Small intestine (tissue), 7 donors: Measurements from ENCODE around the gene ERAL1. TPM values are rescaled to one million over a fixed set of nuclear protein-coding genes. Genes with fewer than 3 reads are reported as not detected.
"Not testable (repeated sequence)": the region's sequence is repeated elsewhere in the genome, so short reads cannot be mapped to it uniquely, and the experiment has no call there.

Source experiments
- DNase-seq, 2 donors: peaks; one replicate each; pipeline versions ENCODE4 v3.0.0 to v3.0.0-alpha.2; 2013
- FAIRE-seq: peaks from 2 replicates; lab custom pipeline; 2012; peaks lifted over from hg19 to GRCh38; lab: Jason Lieb, UNC
- H3K27ac ChIP-seq, 3 donors: one replicate each; pipeline ENCODE4 v1.5.1; 2013; ENCODE audit warnings: low read length in 2 of 3, mild to moderate bottlenecking in 2 of 3, control low read depth in 1 of 3, inconsistent platforms in 1 of 3, low read depth in 1 of 3, moderate library complexity in 1 of 3
- H3K27me3 ChIP-seq, 3 donors: one replicate each; pipeline ENCODE4 v1.6.1; 2013; ENCODE audit warnings: low read length in 3 of 3, inconsistent platforms in 1 of 3; ENCODE audit not compliant: control insufficient read depth in 3 of 3, insufficient read depth in 3 of 3
- H3K36me3 ChIP-seq, 3 donors: one replicate each; pipeline ENCODE4 v1.6.1; 2013; ENCODE audit warnings: low read length in 3 of 3, inconsistent platforms in 1 of 3, low read depth in 1 of 3, mild to moderate bottlenecking in 1 of 3, moderate library complexity in 1 of 3; ENCODE audit not compliant: control insufficient read depth in 3 of 3, insufficient read depth in 2 of 3
- H3K4me1 ChIP-seq, 3 donors: one replicate each; pipeline ENCODE4 v1.6.1; 2013; ENCODE audit warnings: low read length in 2 of 3, inconsistent platforms in 1 of 3, low read depth in 1 of 3, mild to moderate bottlenecking in 1 of 3, moderate library complexity in 1 of 3; ENCODE audit not compliant: control insufficient read depth in 3 of 3, insufficient read depth in 2 of 3
- H3K4me3 ChIP-seq, 3 donors: one replicate each; pipeline ENCODE4 v1.5.1; 2013; ENCODE audit warnings: low read length in 3 of 3, control low read depth in 1 of 3, inconsistent platforms in 1 of 3, low read depth in 1 of 3, mild to moderate bottlenecking in 1 of 3, moderate library complexity in 1 of 3
- H3K9me3 ChIP-seq, 2 donors: one replicate each; pipeline ENCODE4 v1.6.1; 2013; ENCODE audit warnings: low read depth in 1 of 2, low read length in 1 of 2; ENCODE audit not compliant: control insufficient read depth in 2 of 2, insufficient read depth in 1 of 2
- WGBS, 3 donors: extraction: QIAGEN DNeasy Blood & Tissue Kit; methylation state at CpG; one replicate each; pipeline ENCODE4 v1.1.7; 2013; 5-methylcytosine and 5-hydroxymethylcytosine counted together
- polyA plus RNA-seq, 4 donors: library from polyadenylated mRNA; stranded (reverse) in 3 of 4; unstranded in 1 of 4; fragments of 200-250 nt in 3 of 4; fragments of 120-200 nt in 1 of 4; gene quantifications; one replicate each; pipeline versions ENCODE4 v1.2.1 to v1.2.3, GENCODE V29; 2013
- donor health status: healthy with polysubstance abuse.
- donor health status: control.
- donor health status: control.
- donor health status: Bipolar disorder and iron deficiency.
- donor health status: healthy.

Gene ERAL1
- polyA plus RNA-seq, 4 donors: 38.5 to 48.9 (median 46.7) TPM

DNA sequence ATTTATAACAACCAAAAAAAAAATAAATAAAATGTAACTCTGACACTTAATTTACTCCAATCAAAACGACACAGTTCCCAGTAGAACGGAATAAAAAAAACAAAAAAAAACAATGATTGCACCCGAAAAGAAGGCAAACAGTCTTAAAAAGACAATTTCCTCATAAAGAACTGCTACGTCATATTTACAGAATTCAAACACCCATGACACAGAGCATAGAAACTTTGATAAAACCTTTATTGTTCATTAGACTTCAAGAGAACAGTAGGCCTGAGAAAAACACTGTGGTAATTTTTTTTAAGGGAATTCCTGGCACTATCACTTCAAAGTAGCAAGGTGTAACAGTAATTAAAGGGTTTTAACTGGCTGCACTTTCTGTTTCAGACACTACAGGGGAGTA lies 38.3 kb upstream of the ERAL1 start:
- 71 to 83% (median 80%) methylated on average over 4 of the region's 4 CpGs for WGBS, 3 donors
- H3K4me3 ChIP-seq: no peak overlapping the region
- H3K4me1 ChIP-seq: no peaks in the 10 kb centered on the region
- H3K27ac ChIP-seq: no peak overlapping the region
- no peaks in the 10 kb centered on the region for H3K27me3 ChIP-seq
- no peaks in the 10 kb centered on the region for H3K9me3 ChIP-seq
- peaks cover 0 to 10% (median 0%) of the 10 kb centered on the region in 3 donors for H3K36me3 ChIP-seq
- FAIRE-seq: no peak
- no peak for DNase-seq

DNA sequence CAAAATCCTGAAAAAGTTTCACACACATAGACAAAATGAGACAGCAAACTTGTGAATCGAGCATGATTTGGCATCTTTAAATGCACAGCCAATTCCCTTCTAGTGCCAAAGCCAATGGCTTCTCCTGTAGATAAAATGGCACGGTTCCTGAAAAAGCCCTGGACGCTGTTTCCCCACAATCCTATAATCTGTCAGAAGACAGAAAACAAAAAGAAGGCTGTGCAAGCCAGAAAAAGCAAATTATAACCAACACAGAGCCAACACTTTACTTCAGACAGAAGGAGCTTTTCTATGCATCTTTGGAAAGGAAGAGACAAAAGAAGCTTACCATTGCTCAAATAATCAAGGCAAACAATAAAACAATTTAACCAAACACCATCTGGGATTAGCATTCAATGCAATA lies 36.0 kb upstream of the ERAL1 start:
- H3K36me3 ChIP-seq: peaks cover 0 to 15% (median 0%) of the 10 kb centered on the region in 3 donors
- no peaks in the 10 kb centered on the region for H3K9me3 ChIP-seq
- no peak overlapping the region for H3K4me3 ChIP-seq
- no peaks in the 10 kb centered on the region for H3K27me3 ChIP-seq
- DNase-seq (no peak), FAIRE-seq (no peak)
- WGBS, 3 donors: 80 to 87% (median 83%) methylated on average over 3 of the region's 3 CpGs
- no peak overlapping the region for H3K27ac ChIP-seq
- H3K4me1 ChIP-seq: no peaks in the 10 kb centered on the region

DNA sequence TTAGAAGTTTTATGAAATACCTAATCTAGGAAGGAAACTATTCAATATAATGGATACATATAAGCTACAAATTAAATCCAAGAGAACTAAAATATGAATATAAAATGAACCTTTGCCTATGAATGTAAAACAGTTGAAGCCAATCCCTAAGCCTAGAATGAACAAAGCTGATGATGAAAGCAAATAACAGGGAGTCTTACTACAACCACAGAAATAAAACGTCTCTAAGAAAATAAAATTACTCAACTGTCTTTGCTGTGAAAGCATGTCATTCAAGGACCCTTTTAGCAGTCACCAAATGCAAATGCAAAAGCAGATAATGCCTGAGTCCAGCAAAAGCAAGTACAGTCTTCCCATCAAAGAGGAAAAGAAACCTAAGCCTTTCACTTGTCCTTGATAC lies 35.2 kb upstream of the ERAL1 start:
- Histone ChIP-seq H3K27me3 (no peaks in the 10 kb centered on the region), H3K27ac (no peak overlapping the region), H3K36me3 (peaks cover 0 to 13% (median 0%) of the 10 kb centered on the region in 3 donors), H3K4me1 (no peaks in the 10 kb centered on the region), H3K9me3 (no peaks in the 10 kb centered on the region), H3K4me3 (no peak overlapping the region)
- DNase-seq (no peak), FAIRE-seq (no peak)
- 29 to 66% (median 65%) methylated on average over 1 of the region's 1 CpG for WGBS, 3 donors

DNA sequence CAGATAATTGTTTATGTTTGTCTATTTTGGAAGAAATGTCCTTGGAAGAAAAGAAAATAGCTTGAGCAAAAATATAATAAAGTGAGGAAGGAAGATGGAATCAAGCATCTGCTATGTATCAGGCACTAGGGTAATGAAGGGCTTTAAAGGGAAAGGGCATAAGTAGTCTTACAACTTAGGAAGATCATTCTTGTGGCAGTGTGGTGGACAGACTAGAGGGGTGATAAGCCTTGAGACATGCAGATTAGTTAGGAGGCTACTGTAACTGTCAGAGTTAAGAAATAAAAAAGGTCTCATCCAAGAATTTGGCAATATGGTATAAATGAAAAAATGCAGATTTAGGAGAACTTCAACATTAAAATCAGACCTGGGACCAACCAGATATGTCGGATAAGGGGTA lies 27.1 kb upstream of the ERAL1 start:
- no peak for DNase-seq
- H3K4me3 ChIP-seq: no peak overlapping the region
- H3K27me3 ChIP-seq: no peaks in the 10 kb centered on the region
- no peak overlapping the region for H3K27ac ChIP-seq
- no peaks in the 10 kb centered on the region for H3K4me1 ChIP-seq
- peaks cover 0 to 31% (median 0%) of the 10 kb centered on the region in 3 donors for H3K36me3 ChIP-seq
- 93 to 100% (median 95%) methylated on average over 1 of the region's 1 CpG for WGBS, 3 donors
- H3K9me3 ChIP-seq: no peaks in the 10 kb centered on the region
- FAIRE-seq: no peak

DNA sequence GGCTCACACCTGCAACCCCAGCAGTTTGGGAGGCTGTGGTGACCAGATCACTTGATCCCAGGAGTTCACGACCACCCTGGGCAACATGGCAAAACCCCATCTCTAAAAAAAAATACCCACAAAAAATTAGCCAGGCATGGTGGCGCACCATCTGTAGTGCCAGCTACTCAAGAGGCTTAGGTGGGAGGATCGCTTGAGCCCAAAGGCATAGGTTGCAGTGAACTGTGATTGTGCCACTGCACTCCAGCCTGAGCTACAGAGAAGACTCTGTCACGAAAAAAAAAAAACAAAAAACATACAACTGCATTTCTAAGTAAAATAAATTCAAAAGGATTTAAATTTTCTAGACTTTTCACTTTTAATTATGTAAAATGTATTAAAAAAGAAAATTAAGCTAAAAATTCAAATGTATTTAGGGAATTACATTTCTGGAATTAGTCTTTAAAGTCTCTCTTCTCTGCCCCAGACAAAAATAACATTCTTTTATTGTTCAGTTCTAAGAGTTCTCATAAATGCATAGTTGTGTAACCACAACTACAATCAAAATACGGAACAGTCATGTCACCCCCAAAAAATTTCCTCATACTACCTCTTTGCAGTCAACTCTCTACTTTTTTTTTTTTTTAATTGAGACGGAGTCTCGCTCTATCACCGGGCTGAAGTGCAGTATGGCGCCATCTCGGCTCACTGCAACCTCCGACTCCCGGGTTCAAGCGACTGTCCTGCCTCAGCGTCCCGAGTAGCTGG lies 26.3 kb upstream of the ERAL1 start:
- Histone ChIP-seq H3K27me3 (no peaks in the 10 kb centered on the region), H3K4me1 (no peaks in the 10 kb centered on the region), H3K36me3 (peaks cover 0 to 36% (median 0%) of the 10 kb centered on the region in 3 donors), H3K27ac (no peak overlapping the region), H3K9me3 (no peaks in the 10 kb centered on the region), H3K4me3 (no peak overlapping the region)
- FAIRE-seq: no peak
- DNase-seq: no peak
- 93 to 95% (median 94%) methylated on average over 15 of the region's 15 CpGs for WGBS, 3 donors

DNA sequence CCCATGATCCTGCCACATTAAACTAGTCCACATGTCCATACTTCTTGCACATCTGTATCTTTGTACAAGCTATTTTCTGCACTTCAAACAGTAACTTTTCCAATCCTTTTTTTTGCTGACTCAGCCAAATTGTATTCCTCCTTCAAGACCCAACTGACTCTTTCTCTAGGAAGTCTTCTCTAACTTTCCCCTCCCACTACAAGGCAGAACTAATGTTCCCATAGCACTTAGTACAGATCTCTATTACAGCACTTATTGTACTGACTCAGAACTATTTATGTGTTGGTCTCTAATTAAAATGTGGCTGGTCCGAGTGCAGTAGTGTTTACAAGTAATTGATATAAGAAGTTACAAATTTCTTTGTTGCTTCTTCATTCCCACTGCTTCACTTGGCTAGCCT lies 20.4 kb upstream of the ERAL1 start:
- H3K27me3 ChIP-seq: no peaks in the 10 kb centered on the region
- 94 to 100% (median 97%) methylated on average over 1 of the region's 1 CpG for whole genome bisulfite sequencing, 3 donors
- H3K9me3 ChIP-seq: no peaks in the 10 kb centered on the region
- FAIRE-seq: no peak
- no peaks in the 10 kb centered on the region for H3K4me1 ChIP-seq
- no peak for DNase-seq
- no peak overlapping the region for H3K4me3 ChIP-seq
- no peak overlapping the region for H3K27ac ChIP-seq
- peaks cover 0 to 23% (median 4%) of the 10 kb centered on the region in 3 donors for H3K36me3 ChIP-seq

DNA sequence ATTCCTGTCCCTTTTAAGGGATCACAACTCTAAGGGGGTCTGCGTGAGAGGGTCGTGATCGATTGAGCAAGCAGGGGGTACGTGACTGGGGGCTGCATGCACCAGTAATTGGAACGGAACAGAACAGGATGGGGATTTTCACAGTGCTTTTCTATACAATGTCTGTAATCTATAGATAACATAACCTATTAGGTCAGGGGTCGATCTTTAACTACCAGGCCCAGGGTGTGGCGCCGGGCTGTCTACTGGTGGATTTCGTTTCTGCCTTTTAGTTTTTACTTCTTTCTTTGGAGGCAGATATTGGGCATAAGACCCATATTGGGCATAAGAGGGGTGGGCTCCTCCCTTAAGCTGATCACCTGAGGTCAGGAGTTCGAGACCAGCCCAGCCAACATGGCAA lies 18.3 kb upstream of the ERAL1 start:
- FAIRE-seq, H3K27me3 ChIP-seq, H3K9me3 ChIP-seq, H3K27ac ChIP-seq, H3K4me3 ChIP-seq, H3K4me1 ChIP-seq, DNase-seq: not testable (repeated sequence)
- H3K36me3 ChIP-seq: peaks cover 0 to 17% (median 4%) of the 10 kb centered on the region in 3 donors
- 64 to 88% (median 74%) methylated on average over 10 of the region's 10 CpGs for WGBS, 3 donors

DNA sequence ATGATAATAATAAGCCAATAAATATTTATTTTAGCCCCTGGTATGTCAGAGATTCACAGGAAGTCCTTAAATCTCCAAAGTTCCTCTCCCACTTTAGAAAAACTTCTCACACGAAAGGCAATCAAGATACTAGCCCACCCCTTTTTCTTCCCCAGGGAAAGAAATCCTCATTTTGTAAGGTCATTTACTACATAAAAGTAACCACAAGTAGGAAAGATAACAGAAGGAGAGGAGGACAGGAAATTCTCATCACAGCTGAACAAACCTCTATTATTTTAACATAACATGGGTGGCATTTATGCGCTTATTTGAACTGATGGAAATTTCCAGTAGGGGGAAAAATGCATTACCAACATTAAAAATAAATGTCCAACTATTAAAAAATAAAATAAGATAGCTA lies 15.6 kb upstream of the ERAL1 start:
- FAIRE-seq: no peak

More for the DNA sequence above, 15.6 kb upstream of the ERAL1 start:
- WGBS, 3 donors: 76 to 93% (median 82%) methylated on average over 2 of the region's 2 CpGs
- Histone ChIP-seq H3K27me3 (no peaks in the 10 kb centered on the region), H3K27ac (no peak overlapping the region), H3K9me3 (no peaks in the 10 kb centered on the region), H3K4me3 (no peak overlapping the region), H3K4me1 (peaks cover 0 to 11% (median 2%) of the 10 kb centered on the region in 3 donors), H3K36me3 (peaks cover 0 to 10% (median 4%) of the 10 kb centered on the region in 3 donors)
- DNase-seq: no peak
